ENCODE results near the gene EMP3. TPM values are rescaled to one million over a fixed set of nuclear protein-coding genes. Genes with fewer than 3 reads are reported as not detected.
"Not testable (repeated sequence)": the region's sequence is repeated elsewhere in the genome, so short reads cannot be mapped to it uniquely, and the experiment has no call there.

Gene EMP3
- total RNA-seq, 1 experiment from 2014 or later: 92.9 TPM

DNA sequence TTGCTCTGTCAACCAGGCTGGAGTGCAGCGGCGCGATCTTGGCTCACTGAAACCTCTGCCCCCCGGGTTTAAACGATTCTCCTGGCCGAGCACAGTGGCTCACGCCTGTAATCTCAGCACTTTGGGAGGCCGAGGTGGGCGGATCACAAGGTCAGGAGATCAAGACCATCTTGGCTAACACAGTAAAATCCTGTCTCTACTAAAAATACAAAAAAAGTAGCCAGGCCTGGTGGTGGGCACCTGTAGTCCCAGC, 7.7 kb upstream of the EMP3 start:
- H3K9me2 ChIP-seq (ENCODE audit: insufficient read depth); H2AFZ ChIP-seq (ENCODE audit: low read depth, low read length, poor library complexity, severe bottlenecking); H4K20me1 ChIP-seq (ENCODE audit: insufficient read depth); H3K9me3 ChIP-seq (ENCODE audit: control insufficient read depth in 1 of 2, insufficient read depth in 1 of 2, low read depth in 1 of 2, low read length in 2 of 2); H3K27me3 ChIP-seq (ENCODE audit: insufficient read depth, low read length); H3K79me2 ChIP-seq (ENCODE audit: insufficient read depth, low read length); intact Hi-C loops (cut with micrococcal nuclease); ATAC-seq; H3K4me3 ChIP-seq (replicated peaks in 1 of 2; ENCODE audit: low read depth in 1 of 2, low read length in 2 of 2); BruUV-seq (replicated peaks); H3K36me3 ChIP-seq (ENCODE audit: control insufficient read depth in 1 of 2, insufficient read depth in 2 of 2, low read length in 2 of 2); DNase-seq (ENCODE audit: low read depth, low spot score); H3K9ac ChIP-seq (ENCODE audit: low read length); H3K27ac ChIP-seq (ENCODE audit: low read depth, low read length); H3K4me2 ChIP-seq (ENCODE audit: low read length); RAD21 ChIA-PET (ENCODE audit: low non-redundant PET in 1 of 2, low total read pairs in 2 of 2, uncharacterized antibody in 2 of 2, unreplicated experiment in 2 of 2): not testable (repeated sequence)
- ChIA-PET CTCF (interaction anchor here (10.2 kb wide), 1 partner anchor 16 kb away, joined by 158 read pairs; no protein-coding TSS in a partner anchor), POLR2A (interaction anchor here (0.7 to 5.8 kb wide), 2 partner anchors 16 to 46 kb away, joined by 3 to 53 read pairs; partner anchors contain the start of genes SYNGR4 and TMEM143)
- H3K4me1 ChIP-seq (ENCODE audit: control insufficient read depth in 1 of 2, insufficient read depth in 2 of 2, low read length in 2 of 2): peaks cover 15 to 35% of the 10 kb centered on the region in 2 experiments

DNA sequence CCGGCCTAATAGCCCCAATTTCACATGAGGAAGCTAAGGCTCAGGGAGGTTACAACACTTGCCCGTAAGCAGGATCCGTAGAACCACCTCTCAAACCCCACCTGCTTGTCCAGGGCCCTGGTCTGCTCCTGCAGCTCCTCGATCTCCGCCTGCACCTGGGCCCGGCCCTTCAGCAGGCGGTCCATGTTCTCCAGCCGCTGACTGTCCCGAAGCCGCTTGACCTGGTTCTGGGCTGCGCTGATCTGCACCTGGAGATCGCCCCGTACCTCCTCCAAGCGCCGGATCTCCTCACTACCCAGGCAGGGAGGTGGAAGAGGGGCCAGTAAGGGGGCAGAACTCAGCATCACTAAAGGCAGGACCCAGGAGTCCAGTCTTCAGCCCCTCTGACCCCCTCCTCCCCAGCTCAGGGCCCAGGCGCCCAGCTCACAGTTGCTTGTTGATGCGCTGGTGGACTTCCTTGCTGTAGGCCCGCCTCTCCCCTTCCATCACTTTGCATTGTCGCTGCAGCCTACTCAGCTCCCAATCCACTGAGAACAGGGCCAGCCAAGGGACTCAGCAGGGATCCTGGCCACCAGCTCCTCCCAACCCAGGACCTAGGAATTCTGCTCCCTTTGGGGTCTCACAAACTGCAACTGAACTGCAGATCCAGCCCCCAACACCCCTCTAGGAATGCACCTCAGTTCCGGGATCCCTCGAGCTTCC, 6.9 kb upstream of the EMP3 start:
- Histone ChIP-seq H2AFZ (ENCODE audit: low read depth, low read length, poor library complexity, severe bottlenecking) (no peak overlapping the region), H3K27me3 (ENCODE audit: insufficient read depth, low read length) (no peaks in the 10 kb centered on the region), H3K9me3 (ENCODE audit: control insufficient read depth in 1 of 2, insufficient read depth in 1 of 2, low read depth in 1 of 2, low read length in 2 of 2) (no peaks in the 10 kb centered on the region), H3K9me2 (ENCODE audit: insufficient read depth) (no peaks in the 10 kb centered on the region), H3K4me1 (ENCODE audit: control insufficient read depth in 1 of 2, insufficient read depth in 2 of 2, low read length in 2 of 2) (peaks cover 23 to 43% of the 10 kb centered on the region in 2 experiments), H3K79me2 (ENCODE audit: insufficient read depth, low read length) (no peaks in the 10 kb centered on the region), H3K36me3 (ENCODE audit: control insufficient read depth in 1 of 2, insufficient read depth in 2 of 2, low read length in 2 of 2) (no peaks in the 10 kb centered on the region), H3K4me3 (replicated peaks in 1 of 2; ENCODE audit: low read depth in 1 of 2, low read length in 2 of 2) (no peak overlapping the region), H3K9ac (ENCODE audit: low read length) (no peak overlapping the region), H3K27ac (ENCODE audit: low read depth, low read length) (no peak overlapping the region), H3K4me2 (ENCODE audit: low read length) (no peak overlapping the region), H4K20me1 (ENCODE audit: insufficient read depth) (no peaks in the 10 kb centered on the region)
- no peak for DNase-seq (ENCODE audit: low read depth, low spot score)
- no peak for ATAC-seq
- BruUV-seq (replicated peaks): no TSS peak
- intact Hi-C loops (cut with micrococcal nuclease): no loop called here
- POLR2A ChIA-PET: interaction anchor here (5.8 kb wide), 1 partner anchor 15 kb away, joined by 53 read pairs; no protein-coding TSS in a partner anchor
- CTCF ChIA-PET: interaction anchor here (10.2 kb wide), 1 partner anchor 15 kb away, joined by 158 read pairs; no protein-coding TSS in a partner anchor
- RAD21 ChIA-PET (ENCODE audit: low non-redundant PET in 1 of 2, low total read pairs in 2 of 2, uncharacterized antibody in 2 of 2, unreplicated experiment in 2 of 2): interaction anchor here in 1 of 2 experiments (0.6 kb wide), 1 partner anchor 186 kb away, joined by 3 read pairs; no protein-coding TSS in a partner anchor
- no peak for TF ChIP-seq SP1 (IDR thresholded peaks at IDR 0.05; ENCODE audit: low read depth)
- TF ChIP-seq, protein P1, sequence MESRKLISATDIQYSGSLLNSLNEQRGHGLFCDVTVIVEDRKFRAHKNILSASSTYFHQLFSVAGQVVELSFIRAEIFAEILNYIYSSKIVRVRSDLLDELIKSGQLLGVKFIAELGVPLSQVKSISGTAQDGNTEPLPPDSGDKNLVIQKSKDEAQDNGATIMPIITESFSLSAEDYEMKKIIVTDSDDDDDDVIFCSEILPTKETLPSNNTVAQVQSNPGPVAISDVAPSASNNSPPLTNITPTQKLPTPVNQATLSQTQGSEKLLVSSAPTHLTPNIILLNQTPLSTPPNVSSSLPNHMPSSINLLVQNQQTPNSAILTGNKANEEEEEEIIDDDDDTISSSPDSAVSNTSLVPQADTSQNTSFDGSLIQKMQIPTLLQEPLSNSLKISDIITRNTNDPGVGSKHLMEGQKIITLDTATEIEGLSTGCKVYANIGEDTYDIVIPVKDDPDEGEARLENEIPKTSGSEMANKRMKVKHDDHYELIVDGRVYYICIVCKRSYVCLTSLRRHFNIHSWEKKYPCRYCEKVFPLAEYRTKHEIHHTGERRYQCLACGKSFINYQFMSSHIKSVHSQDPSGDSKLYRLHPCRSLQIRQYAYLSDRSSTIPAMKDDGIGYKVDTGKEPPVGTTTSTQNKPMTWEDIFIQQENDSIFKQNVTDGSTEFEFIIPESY (IDR thresholded peaks at IDR 0.05; ENCODE audit: extremely low read depth, insufficient replicate concordance, low read length): no peak
- no peak for TF ChIP-seq RAD21 (IDR thresholded peaks at IDR 0.05; ENCODE audit: low read depth)
- no peak for TF ChIP-seq SIN3A (IDR thresholded peaks at IDR 0.05; ENCODE audit: low read depth)
- TF ChIP-seq, protein P2, sequence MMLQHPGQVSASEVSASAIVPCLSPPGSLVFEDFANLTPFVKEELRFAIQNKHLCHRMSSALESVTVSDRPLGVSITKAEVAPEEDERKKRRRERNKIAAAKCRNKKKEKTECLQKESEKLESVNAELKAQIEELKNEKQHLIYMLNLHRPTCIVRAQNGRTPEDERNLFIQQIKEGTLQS (IDR thresholded peaks at IDR 0.05): no peak
- TF ChIP-seq EZH2phosphoT487 (IDR thresholded peaks at IDR 0.05; ENCODE audit: borderline replicate concordance): no peak
- no peak for TF ChIP-seq EZH2 (IDR thresholded peaks at IDR 0.05)
- no peak for TF ChIP-seq ZNF274 (IDR thresholded peaks at IDR 0.05; ENCODE audit: low read depth, low read length)
- no peak for TF ChIP-seq JUND (IDR thresholded peaks at IDR 0.05)
- TF ChIP-seq, protein P3, sequence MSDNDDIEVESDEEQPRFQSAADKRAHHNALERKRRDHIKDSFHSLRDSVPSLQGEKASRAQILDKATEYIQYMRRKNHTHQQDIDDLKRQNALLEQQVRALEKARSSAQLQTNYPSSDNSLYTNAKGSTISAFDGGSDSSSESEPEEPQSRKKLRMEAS (IDR thresholded peaks at IDR 0.05): no peak
- no peak for TF ChIP-seq TCF7L2 (IDR thresholded peaks at IDR 0.05; ENCODE audit: borderline replicate concordance, extremely low read depth, insufficient read depth, insufficient read length)
- TF ChIP-seq FOSL1 (IDR thresholded peaks at IDR 0.05; ENCODE audit: low read depth): no peak
- TF ChIP-seq, protein P4, sequence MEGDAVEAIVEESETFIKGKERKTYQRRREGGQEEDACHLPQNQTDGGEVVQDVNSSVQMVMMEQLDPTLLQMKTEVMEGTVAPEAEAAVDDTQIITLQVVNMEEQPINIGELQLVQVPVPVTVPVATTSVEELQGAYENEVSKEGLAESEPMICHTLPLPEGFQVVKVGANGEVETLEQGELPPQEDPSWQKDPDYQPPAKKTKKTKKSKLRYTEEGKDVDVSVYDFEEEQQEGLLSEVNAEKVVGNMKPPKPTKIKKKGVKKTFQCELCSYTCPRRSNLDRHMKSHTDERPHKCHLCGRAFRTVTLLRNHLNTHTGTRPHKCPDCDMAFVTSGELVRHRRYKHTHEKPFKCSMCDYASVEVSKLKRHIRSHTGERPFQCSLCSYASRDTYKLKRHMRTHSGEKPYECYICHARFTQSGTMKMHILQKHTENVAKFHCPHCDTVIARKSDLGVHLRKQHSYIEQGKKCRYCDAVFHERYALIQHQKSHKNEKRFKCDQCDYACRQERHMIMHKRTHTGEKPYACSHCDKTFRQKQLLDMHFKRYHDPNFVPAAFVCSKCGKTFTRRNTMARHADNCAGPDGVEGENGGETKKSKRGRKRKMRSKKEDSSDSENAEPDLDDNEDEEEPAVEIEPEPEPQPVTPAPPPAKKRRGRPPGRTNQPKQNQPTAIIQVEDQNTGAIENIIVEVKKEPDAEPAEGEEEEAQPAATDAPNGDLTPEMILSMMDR (IDR thresholded peaks at IDR 0.05 in 2 of 3, conservative IDR thresholded peaks at IDR 0.05 in 1 of 3; ENCODE audit: borderline replicate concordance in 1 of 3, insufficient read depth in 1 of 3, low read depth in 2 of 3, low read length in 2 of 3): no peak
- no peak for TF ChIP-seq POLR2AphosphoS5 (IDR thresholded peaks at IDR 0.05; ENCODE audit: low read depth, low read length)
- TF ChIP-seq ZFX (IDR thresholded peaks at IDR 0.05): no peak
- TF ChIP-seq CBX3 (IDR thresholded peaks at IDR 0.05; ENCODE audit: low read depth): no peak
- TF ChIP-seq EGR1 (IDR thresholded peaks at IDR 0.05; ENCODE audit: low read depth): no peak

All from HCT116 (cell line).